ENCODE data around the gene DALRD3. TPM values are rescaled to one million over a fixed set of nuclear protein-coding genes. Genes with fewer than 3 reads are reported as not detected.

The DALRD3 gene
- total RNA-seq, 1 experiment from 2014 or later: 69.7 TPM

DNA sequence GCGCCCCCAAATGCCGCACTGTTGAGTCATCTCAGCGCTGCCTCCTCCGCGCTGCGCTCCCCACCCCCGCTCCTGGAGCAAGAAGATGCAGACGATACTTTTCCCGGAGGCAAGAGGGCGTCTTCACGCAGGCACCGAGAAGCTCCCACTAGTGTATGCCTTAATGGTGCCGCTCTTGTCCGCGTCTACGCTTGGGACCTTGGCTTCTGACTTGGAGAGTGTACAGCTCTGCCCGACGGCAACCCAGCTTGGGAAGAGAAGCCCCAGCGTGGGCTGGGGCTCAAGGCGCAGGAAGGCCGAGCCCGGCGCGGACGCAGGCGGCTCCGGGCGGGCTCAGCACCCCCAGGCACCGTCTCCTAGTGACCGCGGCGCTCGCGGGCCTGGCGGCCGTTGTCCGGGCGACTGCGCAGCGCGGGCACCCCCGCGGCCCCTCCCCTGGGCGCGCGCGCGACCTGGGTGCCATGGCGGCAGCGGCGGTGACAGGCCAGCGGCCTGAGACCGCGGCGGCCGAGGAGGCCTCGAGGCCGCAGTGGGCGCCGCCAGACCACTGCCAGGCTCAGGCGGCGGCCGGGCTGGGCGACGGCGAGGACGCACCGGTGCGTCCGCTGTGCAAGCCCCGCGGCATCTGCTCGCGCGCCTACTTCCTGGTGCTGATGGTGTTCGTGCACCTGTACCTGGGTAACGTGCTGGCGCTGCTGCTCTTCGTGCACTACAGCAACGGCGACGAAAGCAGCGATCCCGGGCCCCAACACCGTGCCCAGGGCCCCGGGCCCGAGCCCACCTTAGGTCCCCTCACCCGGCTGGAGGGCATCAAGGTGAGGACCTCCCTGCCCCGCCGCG is 28.4 kb downstream of the DALRD3 start, which contains the start of gene P4HTM:
Gene P4HTM (plus strand): TSS at position 446 of the 840 bp plus-strand sequence. CDS start 16 bp downstream, at position 462.
- in situ Hi-C loops (cut with HindIII; ENCODE audit: low pct_unique_long_range_greater_than_20kb, low sequenced_read_pairs): no loop called here

DNA sequence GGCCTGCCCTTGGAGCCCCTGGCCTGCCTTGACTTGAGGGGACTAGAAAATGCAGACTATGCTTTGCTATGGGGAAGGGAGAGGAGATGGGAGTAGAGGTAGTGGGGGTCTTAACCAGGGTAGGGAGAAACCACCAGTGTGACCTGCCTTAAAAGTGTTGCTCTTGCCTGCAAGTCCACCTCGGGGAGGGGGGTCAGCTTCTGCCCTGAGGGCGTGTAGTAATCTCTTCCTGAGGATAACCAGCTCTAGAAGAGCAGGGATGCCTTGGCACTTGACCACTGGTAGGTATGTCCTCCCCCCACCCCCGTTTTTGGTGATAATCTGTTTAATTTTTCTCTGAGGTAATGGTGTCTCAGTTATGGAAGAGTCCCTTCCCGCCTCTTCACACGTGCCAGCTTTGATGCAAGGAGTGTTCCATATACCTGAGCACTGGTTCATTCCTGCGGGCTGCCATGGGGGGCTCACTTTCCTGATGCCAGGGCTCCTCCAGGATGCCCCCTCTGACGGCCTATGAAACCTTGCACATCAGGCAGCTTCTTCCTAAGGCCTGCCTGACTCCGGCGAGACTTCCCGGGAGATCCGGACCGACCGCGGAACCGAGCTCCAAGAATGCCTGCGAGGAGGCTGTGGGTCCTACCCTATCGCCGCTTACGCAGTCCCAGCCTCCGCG is 29.1 kb downstream of the DALRD3 start:
- DNase-seq (ENCODE audit: low read depth): no peak
- in situ Hi-C loops (cut with HindIII; ENCODE audit: low pct_unique_long_range_greater_than_20kb, low sequenced_read_pairs): no loop called here

More for the DNA sequence above, 28.4 kb downstream of the DALRD3 start, which contains the start of gene P4HTM:
- DNase-seq (ENCODE audit: low read depth): peak; percentile 86

DNA sequence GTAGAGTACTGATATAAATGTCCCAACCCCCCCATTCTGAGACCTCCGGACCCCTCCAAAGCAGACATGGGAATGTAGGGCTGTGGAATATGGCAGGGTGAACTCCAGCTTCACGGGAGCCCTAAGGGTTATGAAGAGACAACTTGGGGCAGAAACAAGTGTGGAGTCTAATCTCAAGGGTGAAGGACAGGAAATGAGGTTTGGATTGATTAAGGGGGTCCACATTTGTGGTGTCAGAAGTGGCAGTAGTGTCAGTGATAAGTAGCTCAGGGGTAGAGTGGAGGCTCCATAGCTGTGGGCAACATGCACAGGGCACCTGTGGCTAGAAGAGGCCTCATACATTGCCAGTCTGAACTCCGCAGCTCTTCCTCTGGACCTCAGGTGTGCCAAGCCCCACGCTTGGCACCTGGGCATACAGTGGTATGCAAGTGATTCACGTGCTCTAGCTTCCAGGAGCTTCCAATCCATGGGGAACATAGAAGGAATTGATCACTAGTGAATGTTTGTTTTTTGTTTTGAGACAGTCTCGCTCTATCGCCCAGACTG is 32.5 kb downstream of the DALRD3 start:
- in situ Hi-C loops (cut with HindIII; ENCODE audit: low pct_unique_long_range_greater_than_20kb, low sequenced_read_pairs): no loop called here
- no peak for DNase-seq (ENCODE audit: low read depth)

DNA sequence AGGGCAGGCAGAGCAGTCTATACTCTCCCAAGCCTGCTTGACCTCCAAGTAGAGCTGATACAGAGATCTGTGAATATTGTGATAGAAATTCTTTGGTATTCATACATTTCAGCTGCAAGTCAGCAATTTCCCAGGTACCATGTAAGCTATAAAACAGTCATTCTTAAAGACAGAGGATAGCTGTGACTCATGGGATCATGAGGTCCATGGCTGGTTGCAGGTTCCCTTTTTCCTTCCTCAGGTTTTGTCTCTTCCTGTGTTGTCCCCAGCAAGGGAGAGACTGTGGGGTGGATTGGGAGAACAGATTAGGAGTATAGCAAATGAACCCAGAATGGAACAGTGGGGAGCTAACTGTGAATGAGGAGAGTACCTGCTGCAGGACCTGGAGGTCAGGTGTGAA is 33.7 kb downstream of the DALRD3 start:
- DNase-seq (ENCODE audit: low read depth): no peak
- in situ Hi-C loops (cut with HindIII; ENCODE audit: low pct_unique_long_range_greater_than_20kb, low sequenced_read_pairs): no loop called here

DNA sequence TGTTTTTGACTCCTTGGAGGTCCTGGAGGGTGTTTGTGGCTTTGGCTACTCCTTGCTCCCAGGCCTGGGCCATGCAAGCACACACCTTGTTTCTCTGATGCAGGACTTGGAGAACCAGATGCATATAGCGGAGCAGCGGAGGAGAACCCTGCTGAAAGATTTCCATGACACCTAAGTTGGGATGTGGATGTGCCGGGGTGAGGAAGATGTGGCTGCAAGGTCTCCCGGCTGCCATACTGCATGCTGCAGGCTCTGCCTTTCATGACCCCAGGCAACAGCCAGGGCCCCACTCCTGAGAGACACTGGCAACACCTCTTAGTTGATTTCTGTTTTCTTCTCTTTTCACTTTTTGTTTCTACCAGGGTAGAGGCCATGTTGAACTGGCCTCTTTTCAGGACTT is 35.3 kb downstream of the DALRD3 start:
- DNase-seq (ENCODE audit: low read depth): no peak
- in situ Hi-C loops (cut with HindIII; ENCODE audit: low pct_unique_long_range_greater_than_20kb, low sequenced_read_pairs): no loop called here

DNA sequence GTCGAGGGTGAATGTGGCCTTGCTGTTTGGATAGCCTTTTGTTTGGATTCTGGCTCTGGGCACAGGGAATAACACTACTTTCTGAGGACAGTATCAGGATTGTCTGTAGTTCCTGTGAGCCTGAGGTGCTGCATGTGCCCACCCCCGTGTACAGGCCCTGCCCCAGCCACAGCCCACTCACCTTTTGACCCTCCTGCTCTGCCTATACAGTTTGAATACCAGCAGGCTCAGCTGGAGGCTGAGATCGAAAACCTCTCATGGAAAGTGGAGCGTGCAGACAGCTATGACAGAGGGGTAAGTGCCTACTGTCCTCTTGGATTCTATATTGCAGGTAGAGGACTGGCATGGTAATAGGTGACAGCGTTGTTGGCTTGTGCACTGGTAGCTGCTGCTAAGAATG is 35.7 kb downstream of the DALRD3 start:
- no peak for DNase-seq (ENCODE audit: low read depth)
- in situ Hi-C loops (cut with HindIII; ENCODE audit: low pct_unique_long_range_greater_than_20kb, low sequenced_read_pairs): no loop called here

DNA sequence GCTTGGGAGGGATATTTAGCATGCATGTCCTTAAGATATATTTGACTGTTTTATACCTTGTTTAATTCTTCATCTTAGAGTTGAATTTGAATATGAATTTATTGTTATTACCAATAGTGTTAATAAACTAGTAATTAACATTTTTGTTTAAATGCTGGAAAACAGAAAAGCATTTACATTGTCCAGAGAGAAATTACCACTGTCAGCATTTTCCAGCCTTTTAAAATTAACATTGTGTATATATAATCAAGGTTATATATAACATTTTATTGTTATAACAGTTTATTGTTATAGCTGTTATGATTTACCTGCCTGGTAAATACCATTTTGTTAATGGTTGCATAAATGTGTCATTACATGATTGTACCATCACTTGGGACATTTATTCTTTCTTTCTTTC is 36.4 kb downstream of the DALRD3 start:
- in situ Hi-C loops (cut with HindIII; ENCODE audit: low pct_unique_long_range_greater_than_20kb, low sequenced_read_pairs): no loop called here

DNA sequence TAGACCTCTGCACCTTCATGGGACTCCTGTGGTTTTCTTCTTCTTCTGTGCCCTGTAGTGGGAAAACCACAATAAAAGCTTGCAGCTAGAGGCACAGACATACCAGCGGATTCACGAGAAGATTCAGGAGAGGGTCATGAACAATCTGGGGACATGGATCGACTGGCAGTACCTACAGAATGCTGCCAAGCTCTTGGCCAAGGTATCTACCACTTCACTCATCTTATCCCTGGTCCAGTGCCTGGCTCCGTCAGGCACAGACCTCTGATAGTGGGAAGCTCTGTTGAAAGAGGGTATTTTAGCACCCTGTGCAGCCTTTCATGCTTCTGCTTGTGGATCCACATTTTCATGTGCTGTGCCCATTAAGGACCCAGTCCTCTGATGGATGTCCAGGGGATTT is 38.1 kb downstream of the DALRD3 start:
- in situ Hi-C loops (cut with HindIII; ENCODE audit: low pct_unique_long_range_greater_than_20kb, low sequenced_read_pairs): no loop called here
- no peak for DNase-seq (ENCODE audit: low read depth)

More for the DNA sequence above, 36.4 kb downstream of the DALRD3 start:
- DNase-seq (ENCODE audit: low read depth): no peak

DNA sequence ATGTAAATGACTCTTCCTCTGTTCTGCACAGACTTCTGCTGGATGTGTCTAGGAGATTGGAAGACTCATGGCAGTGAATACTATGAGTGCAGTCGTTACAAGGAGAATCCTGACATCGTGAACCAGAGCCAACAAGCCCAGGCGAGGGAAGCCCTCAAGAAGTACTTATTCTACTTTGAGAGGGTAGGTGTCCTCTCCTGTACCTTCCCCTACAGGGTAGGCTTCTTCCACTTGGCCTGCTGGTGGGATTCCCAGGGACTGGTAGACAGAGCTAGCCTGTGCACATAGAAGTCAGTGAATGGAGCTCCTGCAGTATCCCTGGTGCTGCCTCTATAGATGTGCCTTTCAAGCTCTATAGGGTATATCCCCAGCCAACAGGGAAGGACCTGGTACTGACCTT is 38.9 kb downstream of the DALRD3 start:
- in situ Hi-C loops (cut with HindIII; ENCODE audit: low pct_unique_long_range_greater_than_20kb, low sequenced_read_pairs): no loop called here
- no peak for DNase-seq (ENCODE audit: low read depth)

DNA sequence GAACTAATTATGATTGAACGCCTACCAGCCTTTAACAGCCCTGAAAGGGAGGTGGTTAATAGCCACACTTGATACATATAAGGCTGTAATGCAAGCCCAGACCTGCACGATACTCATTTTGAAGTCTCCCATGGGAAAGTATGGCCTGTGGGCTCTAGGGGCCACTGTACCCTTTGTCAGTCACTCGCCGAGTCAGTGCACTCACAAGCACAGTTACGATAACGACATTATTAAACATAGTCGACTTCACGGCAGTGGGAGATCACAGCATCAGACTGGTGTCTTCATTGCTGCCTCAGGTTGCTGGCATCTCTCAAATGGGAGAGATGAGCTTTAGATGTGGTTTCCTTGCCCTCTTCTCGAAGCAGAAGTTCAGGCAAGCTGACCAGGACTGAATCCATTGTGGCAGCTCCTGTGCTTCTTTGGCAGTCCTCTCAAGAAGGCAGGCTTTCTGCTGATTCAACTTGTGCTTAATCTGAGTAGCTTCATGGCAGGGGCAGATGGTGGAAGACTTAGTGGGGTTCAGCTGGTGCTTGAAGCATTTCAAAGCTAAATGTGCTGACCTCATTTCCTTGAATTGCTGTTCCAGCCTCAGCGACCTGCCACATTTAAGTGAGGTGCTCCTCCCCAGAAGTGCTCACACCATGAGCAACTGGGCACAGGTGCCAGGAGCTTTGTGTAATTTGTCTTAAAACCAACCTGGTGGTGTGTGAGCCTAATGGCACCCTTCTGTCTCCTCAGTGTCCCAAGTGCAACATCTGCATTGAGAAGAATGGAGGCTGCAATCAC is 44.1 kb downstream of the DALRD3 start:
- no peak for DNase-seq (ENCODE audit: low read depth)
- in situ Hi-C loops (cut with HindIII; ENCODE audit: low pct_unique_long_range_greater_than_20kb, low sequenced_read_pairs): no loop called here

DNA sequence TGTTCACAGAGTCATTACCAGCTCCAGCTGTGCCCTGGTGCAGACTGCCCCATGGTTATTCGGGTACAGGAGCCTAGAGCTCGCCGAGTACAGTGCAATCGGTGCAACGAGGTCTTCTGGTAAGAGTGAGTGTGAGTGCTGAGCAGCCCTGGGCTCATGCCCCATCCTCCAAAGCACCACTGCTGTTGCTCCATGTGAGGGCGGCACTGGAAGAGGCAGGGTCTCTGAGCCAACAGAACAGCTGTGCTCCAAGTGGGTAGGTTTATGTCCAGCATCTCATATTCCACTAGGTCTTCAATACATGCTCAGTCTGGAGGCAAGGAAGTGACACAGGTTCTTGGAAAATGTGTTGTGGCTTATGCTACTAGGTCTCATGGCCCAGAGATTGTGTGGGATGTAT is 47.8 kb downstream of the DALRD3 start:
- DNase-seq (ENCODE audit: low read depth): no peak
- in situ Hi-C loops (cut with HindIII; ENCODE audit: low pct_unique_long_range_greater_than_20kb, low sequenced_read_pairs): no loop called here

DNA sequence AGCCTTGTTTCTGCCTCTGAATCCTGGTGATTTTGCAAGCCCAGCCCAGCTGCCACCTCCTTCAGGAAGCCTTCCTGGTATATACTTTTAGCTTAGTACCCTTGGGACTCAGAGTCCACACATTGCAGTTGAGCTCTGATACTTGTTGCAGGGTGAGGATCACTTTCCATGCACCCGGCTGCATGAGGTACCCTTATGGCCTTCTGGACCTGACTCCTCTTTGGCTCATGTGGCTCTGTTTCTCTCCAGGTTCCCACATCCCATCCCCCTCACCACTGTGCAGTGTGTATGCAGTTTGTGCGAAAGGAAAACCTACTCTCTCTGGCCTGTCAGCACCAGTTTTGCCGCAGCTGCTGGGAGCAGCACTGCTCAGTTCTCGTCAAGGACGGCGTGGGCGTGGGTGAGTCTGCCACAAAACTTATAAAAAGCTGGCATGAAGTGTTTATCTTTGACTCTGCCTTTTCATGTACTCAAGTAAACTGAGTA is 51.5 kb downstream of the DALRD3 start:
- in situ Hi-C loops (cut with HindIII; ENCODE audit: low pct_unique_long_range_greater_than_20kb, low sequenced_read_pairs): no loop called here
- no peak for DNase-seq (ENCODE audit: low read depth)

DNA sequence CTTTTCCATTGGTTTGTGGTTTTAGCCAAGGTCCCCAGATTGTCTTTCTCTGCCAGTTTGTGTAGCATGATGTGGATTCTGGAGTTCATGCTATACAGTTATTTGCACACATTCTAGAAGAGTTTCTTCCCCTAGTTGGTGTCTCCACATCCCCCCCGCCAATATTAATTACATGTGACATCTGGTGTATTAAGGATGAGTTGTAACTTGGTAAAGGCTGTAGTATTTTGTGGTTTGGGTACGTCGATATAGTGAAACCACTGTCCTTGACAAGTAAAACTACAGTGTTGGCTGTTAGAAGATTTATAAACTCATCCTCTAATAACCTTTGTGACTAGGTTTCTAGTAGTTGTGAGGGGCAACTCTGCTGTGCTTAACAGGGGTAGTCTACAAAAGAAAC is 52.0 kb downstream of the DALRD3 start:
- DNase-seq (ENCODE audit: low read depth): no peak
- in situ Hi-C loops (cut with HindIII; ENCODE audit: low pct_unique_long_range_greater_than_20kb, low sequenced_read_pairs): no loop called here

Other genes starting within 250 kb of the DALRD3 start
- gene PRKAR2A, start 170.7 kb downstream of the DALRD3 start, total RNA-seq (2014; rRNA removed; shearing (Covaris generic); ENCODE audit: low replicate concordance): 6.5 and 7.3 TPM in 2 replicates
- gene SLC25A20, start 119.7 kb downstream of the DALRD3 start, total RNA-seq (2014; rRNA removed; shearing (Covaris generic); ENCODE audit: low replicate concordance): 11.0 and 26.8 TPM in 2 replicates
- gene ARIH2, start 99.7 kb downstream of the DALRD3 start, total RNA-seq (2014; rRNA removed; shearing (Covaris generic); ENCODE audit: low replicate concordance): 67.2 and 83.3 TPM in 2 replicates
- gene P4HTM, start 28.3 kb downstream of the DALRD3 start, total RNA-seq (2014; rRNA removed; shearing (Covaris generic); ENCODE audit: low replicate concordance): 65.2 and 72.9 TPM in 2 replicates
- 38.0 and 38.2 TPM in 2 replicates for gene WDR6, start 11.2 kb downstream of the DALRD3 start, total RNA-seq (2014; rRNA removed; shearing (Covaris generic); ENCODE audit: low replicate concordance)
- 170 and 175 TPM in 2 replicates for gene NDUFAF3, start 3.5 kb upstream of the DALRD3 start, total RNA-seq (2014; rRNA removed; shearing (Covaris generic); ENCODE audit: low replicate concordance)
- 222 and 291 TPM in 2 replicates for gene IMPDH2, start 10.8 kb upstream of the DALRD3 start, total RNA-seq (2014; rRNA removed; shearing (Covaris generic); ENCODE audit: low replicate concordance)
- gene QRICH1, start 75.5 kb upstream of the DALRD3 start, total RNA-seq (2014; rRNA removed; shearing (Covaris generic); ENCODE audit: low replicate concordance): 88.8 and 107 TPM in 2 replicates
- 241 and 326 TPM in 2 replicates for gene QARS1, start 86.2 kb upstream of the DALRD3 start, total RNA-seq (2014; rRNA removed; shearing (Covaris generic); ENCODE audit: low replicate concordance)
- 37.0 and 42.1 TPM in 2 replicates for gene USP19, start 102.2 kb upstream of the DALRD3 start, total RNA-seq (2014; rRNA removed; shearing (Covaris generic); ENCODE audit: low replicate concordance)
- gene LAMB2, start 114.5 kb upstream of the DALRD3 start, total RNA-seq (2014; rRNA removed; shearing (Covaris generic); ENCODE audit: low replicate concordance): 98.6 and 112 TPM in 2 replicates
- gene CCDC71, start 147.8 kb upstream of the DALRD3 start, total RNA-seq (2014; rRNA removed; shearing (Covaris generic); ENCODE audit: low replicate concordance): 22.9 and 31.2 TPM in 2 replicates
- 14.8 and 26.2 TPM in 2 replicates for gene KLHDC8B, start 153.0 kb upstream of the DALRD3 start, total RNA-seq (2014; rRNA removed; shearing (Covaris generic); ENCODE audit: low replicate concordance)